ENCODE data around the gene ARRDC4.

The ARRDC4 gene

DNA sequence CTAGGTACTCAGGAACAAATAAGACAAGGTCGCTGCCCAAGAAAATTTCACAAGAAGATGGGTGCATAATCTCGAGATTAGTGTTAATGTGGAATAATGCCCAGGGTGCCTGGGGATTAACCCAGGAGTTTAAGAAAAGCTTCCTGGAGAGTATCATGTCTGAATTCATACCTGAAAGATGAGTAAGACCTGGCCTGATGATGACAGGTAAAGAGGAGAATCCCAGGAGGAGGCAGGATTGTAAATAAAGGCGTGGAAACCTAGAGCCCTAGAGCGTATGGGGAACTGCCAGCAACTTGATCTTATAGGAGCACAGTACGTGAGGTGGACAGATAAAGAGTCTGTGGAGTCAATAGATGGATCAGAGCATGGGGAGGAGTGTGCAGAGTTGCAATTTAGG, 43.0 kb downstream of the ARRDC4 start:
- no peak for DNase-seq (ENCODE audit: low read depth, low spot score)
- Histone ChIP-seq H3K4me3 (ENCODE audit: insufficient read length, low read depth) (no peak overlapping the region), H3K36me3 (ENCODE audit: insufficient read depth, insufficient read length, low read length) (no peaks in the 10 kb centered on the region), H3K9me3 (ENCODE audit: insufficient read depth, low read length) (no peaks in the 10 kb centered on the region), H3K4me1 (ENCODE audit: insufficient read depth, insufficient read length) (no peaks in the 10 kb centered on the region), H3K9ac (ENCODE audit: insufficient read length, low read depth) (no peak overlapping the region), H3K27me3 (ENCODE audit: insufficient read depth, insufficient read length) (no peaks in the 10 kb centered on the region)
- TF ChIP-seq YY1 (IDR thresholded peaks at IDR 0.05; ENCODE audit: insufficient read depth, insufficient read length) (no peak), SUZ12 (IDR thresholded peaks at IDR 0.05; ENCODE audit: extremely low read depth, insufficient read depth, insufficient read length) (no peak), ZNF274 (IDR thresholded peaks at IDR 0.05; ENCODE audit: low read depth, low read length) (no peak)

DNA sequence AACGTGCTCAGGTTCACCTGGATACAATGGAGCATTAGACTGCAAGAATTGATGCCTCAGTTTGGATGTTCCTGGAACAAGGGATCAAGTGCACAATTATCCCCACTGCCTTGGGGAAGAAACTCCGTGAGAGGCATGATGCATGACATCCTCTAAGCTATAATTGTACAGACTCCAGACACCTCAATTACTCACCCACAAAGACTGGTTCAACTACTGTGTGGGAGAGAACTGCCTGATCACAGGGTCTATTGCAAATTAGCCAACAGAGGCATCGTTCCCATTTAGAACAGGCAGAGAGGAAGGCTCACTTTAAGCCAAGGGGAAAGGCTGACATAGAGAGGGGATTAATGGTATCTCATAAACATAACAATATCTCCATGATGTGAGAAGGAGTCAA, 43.5 kb downstream of the ARRDC4 start:
- no peak for DNase-seq (ENCODE audit: low read depth, low spot score)
- H3K4me1 ChIP-seq (ENCODE audit: insufficient read depth, insufficient read length), result no peaks in the 10 kb centered on the region
- H3K9me3 ChIP-seq (ENCODE audit: insufficient read depth, low read length), result no peaks in the 10 kb centered on the region
- no peak for TF ChIP-seq ZNF274 (IDR thresholded peaks at IDR 0.05; ENCODE audit: low read depth, low read length)
- no peak for TF ChIP-seq SUZ12 (IDR thresholded peaks at IDR 0.05; ENCODE audit: extremely low read depth, insufficient read depth, insufficient read length)
- H3K27me3 ChIP-seq (ENCODE audit: insufficient read depth, insufficient read length), result no peaks in the 10 kb centered on the region
- H3K4me3 ChIP-seq (ENCODE audit: insufficient read length, low read depth), result no peak overlapping the region
- H3K9ac ChIP-seq (ENCODE audit: insufficient read length, low read depth), result no peak overlapping the region
- no peaks in the 10 kb centered on the region for H3K36me3 ChIP-seq (ENCODE audit: insufficient read depth, insufficient read length, low read length)

DNA sequence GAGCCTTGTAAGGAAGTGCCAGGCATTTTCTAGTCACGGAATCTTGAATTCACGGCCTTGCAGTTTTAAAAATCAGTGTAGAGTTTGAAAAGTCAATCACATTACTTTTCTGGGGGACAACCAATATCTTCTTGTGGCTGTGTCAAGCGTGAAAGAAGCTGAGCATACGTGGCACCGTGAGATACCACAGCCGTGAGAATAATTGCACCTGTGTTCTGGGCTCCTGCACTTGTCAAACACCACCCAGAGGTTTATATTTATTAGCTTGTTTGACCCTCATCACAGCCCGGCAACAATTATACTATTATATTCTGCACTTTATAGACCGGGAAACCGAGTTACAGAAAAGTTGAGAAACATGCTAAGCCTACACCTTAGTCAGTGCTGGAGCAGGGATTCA, 45.2 kb downstream of the ARRDC4 start:
- no peaks in the 10 kb centered on the region for H3K4me1 ChIP-seq (ENCODE audit: insufficient read depth, insufficient read length)
- H3K27me3 ChIP-seq (ENCODE audit: insufficient read depth, insufficient read length), result no peaks in the 10 kb centered on the region
- no peak overlapping the region for H3K4me3 ChIP-seq (ENCODE audit: insufficient read length, low read depth)
- no peaks in the 10 kb centered on the region for H3K36me3 ChIP-seq (ENCODE audit: insufficient read depth, insufficient read length, low read length)
- no peaks in the 10 kb centered on the region for H3K9me3 ChIP-seq (ENCODE audit: insufficient read depth, low read length)
- H3K9ac ChIP-seq (ENCODE audit: insufficient read length, low read depth), result no peak overlapping the region
- TF ChIP-seq SUZ12 (IDR thresholded peaks at IDR 0.05; ENCODE audit: extremely low read depth, insufficient read depth, insufficient read length), result no peak
- TF ChIP-seq YY1 (IDR thresholded peaks at IDR 0.05; ENCODE audit: insufficient read depth, insufficient read length), result no peak
- no peak for TF ChIP-seq ZNF274 (IDR thresholded peaks at IDR 0.05; ENCODE audit: low read depth, low read length)
- no peak for DNase-seq (ENCODE audit: low read depth, low spot score)

- no peaks in the 10 kb centered on the region for H3K36me3 ChIP-seq (ENCODE audit: insufficient read depth, insufficient read length, low read length)
- TF ChIP-seq YY1 (IDR thresholded peaks at IDR 0.05; ENCODE audit: insufficient read depth, insufficient read length), result no peak
- TF ChIP-seq SUZ12 (IDR thresholded peaks at IDR 0.05; ENCODE audit: extremely low read depth, insufficient read depth, insufficient read length), result no peak
- TF ChIP-seq ZNF274 (IDR thresholded peaks at IDR 0.05; ENCODE audit: low read depth, low read length), result no peak
- DNase-seq (ENCODE audit: low read depth, low spot score), result no peak
- H3K27me3 ChIP-seq (ENCODE audit: insufficient read depth, insufficient read length), result no peaks in the 10 kb centered on the region
- H3K4me3 ChIP-seq (ENCODE audit: insufficient read length, low read depth), result no peak overlapping the region
- H3K9ac ChIP-seq (ENCODE audit: insufficient read length, low read depth), result no peak overlapping the region
- H3K4me1 ChIP-seq (ENCODE audit: insufficient read depth, insufficient read length), result no peaks in the 10 kb centered on the region
- H3K9me3 ChIP-seq (ENCODE audit: insufficient read depth, low read length), result no peaks in the 10 kb centered on the region
Observed at GRCh38 chr15:98009169-98009568, 48.7 kb downstream of the ARRDC4 start.

- Histone ChIP-seq H3K9me3 (ENCODE audit: insufficient read depth, low read length) (no peaks in the 10 kb centered on the region), H3K27me3 (ENCODE audit: insufficient read depth, insufficient read length) (no peaks in the 10 kb centered on the region), H3K9ac (ENCODE audit: insufficient read length, low read depth) (no peak overlapping the region), H3K4me3 (ENCODE audit: insufficient read length, low read depth) (no peak overlapping the region), H3K4me1 (ENCODE audit: insufficient read depth, insufficient read length) (no peaks in the 10 kb centered on the region), H3K36me3 (ENCODE audit: insufficient read depth, insufficient read length, low read length) (no peaks in the 10 kb centered on the region)
- no peak for DNase-seq (ENCODE audit: low read depth, low spot score)
- no peak for TF ChIP-seq ZNF274 (IDR thresholded peaks at IDR 0.05; ENCODE audit: low read depth, low read length)
- no peak for TF ChIP-seq SUZ12 (IDR thresholded peaks at IDR 0.05; ENCODE audit: extremely low read depth, insufficient read depth, insufficient read length)
- no peak for TF ChIP-seq YY1 (IDR thresholded peaks at IDR 0.05; ENCODE audit: insufficient read depth, insufficient read length)
Observed at GRCh38 chr15:98009971-98010370, 49.5 kb downstream of the ARRDC4 start.

DNA sequence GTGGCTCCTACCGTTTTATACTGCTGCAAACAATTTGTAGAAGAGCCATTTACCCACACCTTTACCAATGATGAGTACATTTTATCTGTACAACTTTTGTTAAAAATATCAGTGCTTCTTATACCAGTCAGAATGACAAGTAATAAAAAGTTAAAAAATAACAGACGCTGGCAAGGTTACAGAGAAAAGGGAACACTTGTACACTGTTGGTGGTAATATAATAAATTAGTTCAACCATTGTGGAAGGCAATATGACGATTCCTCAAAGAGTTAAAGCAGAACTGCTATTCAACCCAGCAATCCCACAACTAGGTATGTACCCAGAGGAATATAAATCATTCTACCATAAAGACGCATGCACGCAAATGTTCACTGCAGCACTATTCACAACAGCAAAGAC, 51.9 kb downstream of the ARRDC4 start:
- no peak for TF ChIP-seq SUZ12 (IDR thresholded peaks at IDR 0.05; ENCODE audit: extremely low read depth, insufficient read depth, insufficient read length)
- TF ChIP-seq ZNF274 (IDR thresholded peaks at IDR 0.05; ENCODE audit: low read depth, low read length), result no peak
- no peak for TF ChIP-seq YY1 (IDR thresholded peaks at IDR 0.05; ENCODE audit: insufficient read depth, insufficient read length)
- Histone ChIP-seq H3K4me1 (ENCODE audit: insufficient read depth, insufficient read length) (no peaks in the 10 kb centered on the region), H3K27me3 (ENCODE audit: insufficient read depth, insufficient read length) (no peaks in the 10 kb centered on the region), H3K4me3 (ENCODE audit: insufficient read length, low read depth) (no peak overlapping the region), H3K9ac (ENCODE audit: insufficient read length, low read depth) (no peak overlapping the region), H3K9me3 (ENCODE audit: insufficient read depth, low read length) (no peaks in the 10 kb centered on the region), H3K36me3 (ENCODE audit: insufficient read depth, insufficient read length, low read length) (no peaks in the 10 kb centered on the region)
- no peak for DNase-seq (ENCODE audit: low read depth, low spot score)

DNA sequence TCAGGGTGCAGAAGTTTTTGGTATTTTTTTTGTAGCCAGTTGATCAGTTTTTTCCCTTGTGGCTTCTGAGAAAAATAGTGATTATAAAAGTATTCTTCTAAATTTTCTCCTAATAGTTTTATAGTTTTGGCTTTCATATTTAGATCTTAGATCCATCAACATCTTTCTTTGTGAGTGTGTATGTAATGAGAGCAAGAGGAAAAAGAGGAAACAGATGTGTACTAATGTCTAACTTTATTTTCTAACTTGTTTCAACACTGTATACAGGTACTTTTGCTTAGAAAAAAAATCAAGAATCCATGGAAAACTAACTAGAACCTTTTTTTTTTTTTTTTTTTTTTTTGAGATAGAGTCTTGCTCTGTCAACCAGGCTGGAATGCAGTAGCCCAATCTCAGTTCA, 53.1 kb downstream of the ARRDC4 start:
- TF ChIP-seq YY1 (IDR thresholded peaks at IDR 0.05; ENCODE audit: insufficient read depth, insufficient read length), result no peak
- H3K4me1 ChIP-seq (ENCODE audit: insufficient read depth, insufficient read length), result no peaks in the 10 kb centered on the region
- H3K9me3 ChIP-seq (ENCODE audit: insufficient read depth, low read length), result no peaks in the 10 kb centered on the region
- no peak for DNase-seq (ENCODE audit: low read depth, low spot score)
- H3K9ac ChIP-seq (ENCODE audit: insufficient read length, low read depth), result no peak overlapping the region
- no peak overlapping the region for H3K4me3 ChIP-seq (ENCODE audit: insufficient read length, low read depth)
- no peaks in the 10 kb centered on the region for H3K36me3 ChIP-seq (ENCODE audit: insufficient read depth, insufficient read length, low read length)
- no peaks in the 10 kb centered on the region for H3K27me3 ChIP-seq (ENCODE audit: insufficient read depth, insufficient read length)

All from NT2/D1 (cell line).